ENCODE results near the gene TPGS1. TPM values are rescaled to one million over a fixed set of nuclear protein-coding genes. Genes with fewer than 3 reads are reported as not detected.
"Not testable (repeated sequence)": the region's sequence is repeated elsewhere in the genome, so short reads cannot be mapped to it uniquely, and the experiment has no call there.

The TPGS1 gene
- total RNA-seq, 1 experiment from 2014 or later, result 13.8 TPM

DNA sequence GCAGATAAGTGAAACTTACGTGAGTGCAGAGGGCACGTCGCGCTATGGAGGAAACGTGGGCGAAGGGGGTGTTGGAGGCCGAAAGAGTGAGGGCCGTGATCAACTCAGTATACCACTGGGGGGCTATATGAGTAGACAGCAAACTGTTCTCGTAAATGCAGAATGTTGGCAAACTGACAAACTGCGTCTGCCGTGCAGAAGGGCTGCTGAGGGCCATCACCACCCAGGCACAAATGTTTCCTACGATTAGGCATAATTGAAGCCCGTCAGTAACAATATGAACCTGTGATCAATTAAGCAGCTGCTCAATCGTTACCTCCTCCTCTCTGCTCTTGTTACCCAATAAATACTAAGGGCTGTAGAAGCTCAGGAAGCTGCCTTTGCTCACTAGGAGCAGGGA is 28.3 kb upstream of the TPGS1 start:
- POLR2A ChIA-PET (ENCODE audit: unreplicated experiment), result no interaction called here
- Histone ChIP-seq H3K9me3 (ENCODE audit: insufficient read depth, low read depth) (no peaks in the 10 kb centered on the region), H3K27me3 (ENCODE audit: insufficient read depth, low read depth) (no peaks in the 10 kb centered on the region), H3K9me2 (ENCODE audit: insufficient read depth) (no peaks in the 10 kb centered on the region), H3K79me2 (ENCODE audit: low read depth) (no peaks in the 10 kb centered on the region), H3K4me2 (no peak overlapping the region), H2AFZ (no peak overlapping the region), H3K4me3 (no peak overlapping the region), H3K36me3 (ENCODE audit: low read depth) (no peaks in the 10 kb centered on the region), H3K4me1 (replicated peaks; ENCODE audit: insufficient read depth) (no peaks in the 10 kb centered on the region), H3F3A (ENCODE audit: insufficient read depth, low read depth) (peaks cover 11% of the 10 kb centered on the region; the same call in 1 of the 2 replicates), H4K20me1 (ENCODE audit: insufficient read depth) (no peaks in the 10 kb centered on the region), H3K27ac (no peak overlapping the region)
- no peak for DNase-seq
- no TSS peak for BruUV-seq (replicated peaks)
- no peak for TF ChIP-seq EZH2 (IDR thresholded peaks at IDR 0.05; ENCODE audit: low read depth)
- TF ChIP-seq, protein P1, sequence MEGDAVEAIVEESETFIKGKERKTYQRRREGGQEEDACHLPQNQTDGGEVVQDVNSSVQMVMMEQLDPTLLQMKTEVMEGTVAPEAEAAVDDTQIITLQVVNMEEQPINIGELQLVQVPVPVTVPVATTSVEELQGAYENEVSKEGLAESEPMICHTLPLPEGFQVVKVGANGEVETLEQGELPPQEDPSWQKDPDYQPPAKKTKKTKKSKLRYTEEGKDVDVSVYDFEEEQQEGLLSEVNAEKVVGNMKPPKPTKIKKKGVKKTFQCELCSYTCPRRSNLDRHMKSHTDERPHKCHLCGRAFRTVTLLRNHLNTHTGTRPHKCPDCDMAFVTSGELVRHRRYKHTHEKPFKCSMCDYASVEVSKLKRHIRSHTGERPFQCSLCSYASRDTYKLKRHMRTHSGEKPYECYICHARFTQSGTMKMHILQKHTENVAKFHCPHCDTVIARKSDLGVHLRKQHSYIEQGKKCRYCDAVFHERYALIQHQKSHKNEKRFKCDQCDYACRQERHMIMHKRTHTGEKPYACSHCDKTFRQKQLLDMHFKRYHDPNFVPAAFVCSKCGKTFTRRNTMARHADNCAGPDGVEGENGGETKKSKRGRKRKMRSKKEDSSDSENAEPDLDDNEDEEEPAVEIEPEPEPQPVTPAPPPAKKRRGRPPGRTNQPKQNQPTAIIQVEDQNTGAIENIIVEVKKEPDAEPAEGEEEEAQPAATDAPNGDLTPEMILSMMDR (conservative IDR thresholded peaks at IDR 0.05), result no peak
- intact Hi-C loops (cut with micrococcal nuclease; ENCODE audit: unreplicated experiment), result no loop called here
- CTCF ChIA-PET, result interaction anchor here (0.7 kb wide), 1 partner anchor 255 kb away, joined by 5 read pairs; no protein-coding TSS in a partner anchor

DNA sequence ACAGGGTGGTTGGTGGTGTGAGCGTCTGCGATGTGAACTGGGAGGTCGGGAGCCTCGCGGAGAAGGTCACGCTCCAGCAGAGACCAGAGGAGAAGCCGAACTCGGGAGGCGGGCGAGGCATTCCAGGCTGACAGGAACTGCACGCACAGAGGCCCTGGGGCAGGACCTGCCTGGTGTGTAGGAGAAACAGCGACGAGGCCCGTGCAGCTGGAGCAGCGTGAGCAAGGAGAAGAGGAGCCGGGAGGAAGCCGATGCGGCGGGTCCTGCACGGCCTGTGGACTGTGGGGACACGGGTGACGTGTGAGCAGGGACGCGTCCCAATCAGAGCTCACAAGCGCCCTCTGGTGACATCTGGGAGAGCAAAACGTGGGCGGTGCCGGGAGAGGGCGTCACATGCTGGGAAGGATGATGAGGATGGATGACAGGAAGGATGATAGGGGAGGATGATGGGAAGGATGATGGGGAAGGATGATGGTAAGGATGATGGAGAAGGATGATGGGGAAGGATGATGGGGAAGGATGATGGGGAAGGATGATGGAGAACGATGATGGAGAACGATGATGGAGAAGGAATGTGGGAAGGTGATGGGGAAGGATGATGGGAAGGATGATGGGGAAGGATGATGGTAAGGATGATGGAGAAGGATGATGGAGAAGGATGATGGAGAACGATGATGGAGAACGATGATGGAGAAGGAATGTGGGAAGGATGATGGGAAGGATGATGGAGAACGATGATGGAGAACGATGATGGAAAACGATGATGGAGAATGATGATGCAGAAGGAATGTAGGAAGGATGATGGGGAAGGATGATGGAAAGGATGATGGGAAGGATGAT is 27.1 kb upstream of the TPGS1 start:
- Histone ChIP-seq H3K4me2 (no peak overlapping the region), H4K20me1 (ENCODE audit: insufficient read depth) (no peaks in the 10 kb centered on the region), H3K79me2 (ENCODE audit: low read depth) (no peaks in the 10 kb centered on the region), H2AFZ (no peak overlapping the region), H3K27me3 (ENCODE audit: insufficient read depth, low read depth) (no peaks in the 10 kb centered on the region), H3K36me3 (ENCODE audit: low read depth) (no peaks in the 10 kb centered on the region), H3K27ac (no peak overlapping the region), H3K4me3 (no peak overlapping the region), H3K9me3 (ENCODE audit: insufficient read depth, low read depth) (no peaks in the 10 kb centered on the region), H3K4me1 (replicated peaks; ENCODE audit: insufficient read depth) (no peaks in the 10 kb centered on the region), H3F3A (ENCODE audit: insufficient read depth, low read depth) (peaks cover 11% of the 10 kb centered on the region; the same call in 1 of the 2 replicates), H3K9me2 (ENCODE audit: insufficient read depth) (no peaks in the 10 kb centered on the region)
- peak in 1 of 2 experiments; percentile 41 for DNase-seq
- no peak for TF ChIP-seq EZH2 (IDR thresholded peaks at IDR 0.05; ENCODE audit: low read depth)
- TF ChIP-seq, protein P1 (conservative IDR thresholded peaks at IDR 0.05), result peak; percentile 28; the same call in 1 of the 2 replicates
- POLR2A ChIA-PET (ENCODE audit: unreplicated experiment), result interaction anchor here (0.7 to 1.0 kb wide), 2 partner anchors 42 to 75 kb away, joined by 4 to 11 read pairs; no protein-coding TSS in a partner anchor
- intact Hi-C loops (cut with micrococcal nuclease; ENCODE audit: unreplicated experiment), result no loop called here
- BruUV-seq (replicated peaks), result no TSS peak
- CTCF ChIA-PET, result no interaction called here

GRCh38 chr19:481100-481499 is 26.2 kb upstream of the TPGS1 start:
- CTCF ChIA-PET; H3K27me3 ChIP-seq (ENCODE audit: insufficient read depth, low read depth); H2AFZ ChIP-seq; H3K4me3 ChIP-seq; H3K9me3 ChIP-seq (ENCODE audit: insufficient read depth, low read depth); BruUV-seq (replicated peaks); H3K36me3 ChIP-seq (ENCODE audit: low read depth); H3K4me1 ChIP-seq (replicated peaks; ENCODE audit: insufficient read depth); H3K9me2 ChIP-seq (ENCODE audit: insufficient read depth); H4K20me1 ChIP-seq (ENCODE audit: insufficient read depth); H3K79me2 ChIP-seq (ENCODE audit: low read depth); intact Hi-C loops (cut with micrococcal nuclease; ENCODE audit: unreplicated experiment); H3K4me2 ChIP-seq; H3K27ac ChIP-seq; POLR2A ChIA-PET (ENCODE audit: unreplicated experiment); DNase-seq: not testable (repeated sequence)
- H3F3A ChIP-seq (ENCODE audit: insufficient read depth, low read depth), result peaks cover 11% of the 10 kb centered on the region; the same call in 1 of the 2 replicates

Measured in PC-9 (cell line).